CD8-positive, alpha-beta memory T cell (primary cell): Measurements from ENCODE around the gene AFAP1L1. TPM values are rescaled to one million over a fixed set of nuclear protein-coding genes. Genes with fewer than 3 reads are reported as not detected.

Source experiments
- CTCF ChIA-PET: fragments of 350-600 bp; sonication (Branson Sonifier 250); formaldehyde crosslinking; loops from one replicate; lab custom pipeline; 2021; ENCODE audit warnings: antibody characterized with exemption; lab: Charles Lee
- POLR2A ChIA-PET: fragments of 350-600 bp; sonication (Branson Sonifier 250); formaldehyde crosslinking; loops from one replicate; lab custom pipeline; 2021; ENCODE audit warnings: antibody characterized with exemption; lab: Charles Lee
- DNase-seq, 5 donors: peaks; one replicate each; pipeline versions ENCODE4 v3.0.0 to v3.0.0-alpha.2; 2020 to 2022; ENCODE audit warnings: mixed read lengths in 1 of 5
- H3K27ac ChIP-seq: one replicate; pipeline ENCODE4 v1.7.0; 2013; ENCODE audit warnings: low read depth, mild to moderate bottlenecking, low read length, moderate library complexity
- H3K27me3 ChIP-seq: 2 replicates; pipeline ENCODE4 v1.7.0; 2013; ENCODE audit warnings: low read length, mild to moderate bottlenecking; ENCODE audit not compliant: insufficient read depth, poor library complexity, severe bottlenecking
- H3K36me3 ChIP-seq: 2 replicates; pipeline ENCODE4 v1.7.0; 2013; ENCODE audit warnings: mild to moderate bottlenecking, low read length, moderate library complexity; ENCODE audit not compliant: insufficient read depth
- H3K4me1 ChIP-seq: 2 replicates; pipeline ENCODE4 v1.7.0; 2013; ENCODE audit warnings: mild to moderate bottlenecking, low read length, moderate library complexity; ENCODE audit not compliant: insufficient read depth
- H3K4me3 ChIP-seq: 2 replicates; pipeline ENCODE4 v1.7.0; 2013; ENCODE audit warnings: mild to moderate bottlenecking, low read length
- H3K9me3 ChIP-seq: 2 replicates; pipeline ENCODE4 v1.7.0; 2013; ENCODE audit warnings: mild to moderate bottlenecking, low read length
- H3K27ac Mint-ChIP-seq, 8 donors: one replicate each; pipeline ENCODE4 v1.8.0; 2020 to 2021; ENCODE audit warnings: mixed read lengths in 8 of 8, mild to moderate bottlenecking in 6 of 8, inconsistent platforms in 3 of 8, moderate library complexity in 3 of 8
- H3K27me3 Mint-ChIP-seq, 2 donors: one replicate each; pipeline ENCODE4 v1.8.0; 2020 to 2021; ENCODE audit warnings: mixed read lengths in 2 of 2, mild to moderate bottlenecking in 1 of 2, moderate library complexity in 1 of 2
- H3K36me3 Mint-ChIP-seq, 3 donors: one replicate each; pipeline ENCODE4 v1.8.0; 2020 to 2021; ENCODE audit warnings: mixed read lengths in 3 of 3, inconsistent platforms in 1 of 3, mild to moderate bottlenecking in 1 of 3
- H3K4me1 Mint-ChIP-seq, 3 donors: one replicate each; pipeline ENCODE4 v1.8.0; 2020 to 2021; ENCODE audit warnings: mixed read lengths in 3 of 3, inconsistent platforms in 1 of 3, mild to moderate bottlenecking in 1 of 3
- H3K4me3 Mint-ChIP-seq, 7 donors: one replicate each; pipeline ENCODE4 v1.8.0; 2020 to 2021; ENCODE audit warnings: mixed read lengths in 7 of 7, mild to moderate bottlenecking in 6 of 7, moderate library complexity in 4 of 7, inconsistent platforms in 2 of 7
- H3K9me3 Mint-ChIP-seq, 5 donors: one replicate each; pipeline ENCODE4 v1.8.0; 2020 to 2022; ENCODE audit warnings: mixed read lengths in 5 of 5, mild to moderate bottlenecking in 3 of 5, moderate library complexity in 2 of 5, inconsistent platforms in 1 of 5
- polyA plus RNA-seq: library from polyadenylated mRNA; unstranded; fragments of 300-500 nt; fragmentation: Illumina TruSeq; gene quantifications from one replicate; pipeline ENCODE4 v1.2.3, GENCODE V29; 2021
- total RNA-seq, 2 experiments: library from RNA; stranded (reverse); gene quantifications; one replicate each; pipeline ENCODE4 v1.2.3, GENCODE V29; 2021

The AFAP1L1 gene
- total and polyA plus RNA-seq, 3 experiments from 2014 or later = 0.18 TPM; not detected in 2

- no peak overlapping the region for H3K4me3 Mint-ChIP-seq
- H3K27ac ChIP-seq = no peak overlapping the region
- no peaks in the 10 kb centered on the region for H3K36me3 ChIP-seq
- DNase-seq = no peak
- no peaks in the 10 kb centered on the region for H3K4me1 Mint-ChIP-seq
- H3K27me3 Mint-ChIP-seq = peaks cover 1 to 14% of the 10 kb centered on the region in 2 donors
- no peaks in the 10 kb centered on the region for H3K27me3 ChIP-seq
- H3K27ac Mint-ChIP-seq = no peak overlapping the region
- no peaks in the 10 kb centered on the region for H3K36me3 Mint-ChIP-seq
- no peak overlapping the region for H3K4me3 ChIP-seq
- no peaks in the 10 kb centered on the region for H3K9me3 Mint-ChIP-seq
- H3K4me1 ChIP-seq = peaks cover 3% of the 10 kb centered on the region
- CTCF ChIA-PET = interaction anchor here (15.5 kb wide), 1 partner anchor 59 kb away, joined by 221 read pairs; the partner anchor contains the start of gene IL17B
- no peaks in the 10 kb centered on the region for H3K9me3 ChIP-seq
- POLR2A ChIA-PET = no interaction called here
These were observed 41.6 kb downstream of the AFAP1L1 start for GRCh38 chr5:149313151-149313841.

- Mint-ChIP-seq H3K36me3 (no peaks in the 10 kb centered on the region), H3K27ac (no peak overlapping the region), H3K4me3 (no peak overlapping the region), H3K27me3 (peaks cover 1 to 11% of the 10 kb centered on the region in 2 donors), H3K4me1 (no peaks in the 10 kb centered on the region), H3K9me3 (no peaks in the 10 kb centered on the region)
- peaks cover 3% of the 10 kb centered on the region for H3K4me1 ChIP-seq
- no peak overlapping the region for H3K4me3 ChIP-seq
- no peak overlapping the region for H3K27ac ChIP-seq
- no peaks in the 10 kb centered on the region for H3K36me3 ChIP-seq
- POLR2A ChIA-PET = no interaction called here
- DNase-seq = no peak
- no peaks in the 10 kb centered on the region for H3K9me3 ChIP-seq
- CTCF ChIA-PET = interaction anchor here (1.0 to 15.5 kb wide), 5 partner anchors 15 to 118 kb away, joined by 3 to 221 read pairs (median 4); partner anchors contain the start of gene IL17B
- H3K27me3 ChIP-seq = no peaks in the 10 kb centered on the region
These were observed 43.0 kb downstream of the AFAP1L1 start for GRCh38 chr5:149314571-149315111.

GRCh38 chr5:149315753-149316152 lies 44.1 kb downstream of the AFAP1L1 start:
- Histone ChIP-seq H3K4me3 (no peak overlapping the region), H3K27me3 (no peaks in the 10 kb centered on the region), H3K36me3 (no peaks in the 10 kb centered on the region), H3K4me1 (peaks cover 3% of the 10 kb centered on the region), H3K9me3 (no peaks in the 10 kb centered on the region), H3K27ac (no peak overlapping the region)
- POLR2A ChIA-PET = no interaction called here
- Mint-ChIP-seq H3K27ac (no peak overlapping the region), H3K4me3 (no peak overlapping the region), H3K27me3 (peaks cover 5 to 12% of the 10 kb centered on the region in 2 donors), H3K4me1 (no peaks in the 10 kb centered on the region), H3K9me3 (no peaks in the 10 kb centered on the region), H3K36me3 (no peaks in the 10 kb centered on the region)
- DNase-seq = no peak
- CTCF ChIA-PET = interaction anchor here (1.1 to 15.5 kb wide), 5 partner anchors 13 to 117 kb away, joined by 3 to 221 read pairs (median 4); partner anchors contain the start of gene IL17B

GRCh38 chr5:149317281-149318048 lies 45.8 kb downstream of the AFAP1L1 start:
- H3K27ac Mint-ChIP-seq = no peak overlapping the region
- H3K4me1 Mint-ChIP-seq = no peaks in the 10 kb centered on the region
- H3K27me3 ChIP-seq = no peaks in the 10 kb centered on the region
- ChIA-PET CTCF (interaction anchor here (0.7 to 15.5 kb wide), 20 partner anchors 9 to 247 kb away, joined by 3 to 221 read pairs (median 5); partner anchors contain the start of genes GRPEL2, IL17B and PCYOX1L), POLR2A (no interaction called here)
- H3K4me3 ChIP-seq = no peak overlapping the region
- no peaks in the 10 kb centered on the region for H3K36me3 Mint-ChIP-seq
- H3K27me3 Mint-ChIP-seq = peaks cover 4 to 5% of the 10 kb centered on the region in 2 donors
- H3K9me3 Mint-ChIP-seq = no peaks in the 10 kb centered on the region
- H3K4me3 Mint-ChIP-seq = no peak overlapping the region
- no peaks in the 10 kb centered on the region for H3K9me3 ChIP-seq
- peak in 4 of 5 donors; percentile 13 to 52 (median 24) for DNase-seq
- H3K4me1 ChIP-seq = peaks cover 3% of the 10 kb centered on the region
- H3K36me3 ChIP-seq = no peaks in the 10 kb centered on the region
- no peak overlapping the region for H3K27ac ChIP-seq

GRCh38 chr5:149319174-149319573 lies 47.5 kb downstream of the AFAP1L1 start:
- CTCF ChIA-PET = interaction anchor here (0.9 to 15.5 kb wide), 4 partner anchors 39 to 245 kb away, joined by 3 to 221 read pairs (median 5); partner anchors contain the start of genes IL17B and PCYOX1L
- POLR2A ChIA-PET = no interaction called here
- H3K36me3 Mint-ChIP-seq = no peaks in the 10 kb centered on the region

GRCh38 chr5:149320791-149321330 lies 49.2 kb downstream of the AFAP1L1 start:
- Mint-ChIP-seq H3K27me3 (peaks cover 4% of the 10 kb centered on the region in 2 donors), H3K27ac (no peak overlapping the region), H3K4me1 (no peaks in the 10 kb centered on the region), H3K4me3 (no peak overlapping the region), H3K36me3 (no peaks in the 10 kb centered on the region), H3K9me3 (no peaks in the 10 kb centered on the region)
- ChIA-PET CTCF (interaction anchor here (1.0 to 15.5 kb wide), 4 partner anchors 32 to 62 kb away, joined by 3 to 221 read pairs (median 4); partner anchors contain the start of genes IL17B and PCYOX1L), POLR2A (interaction anchor here (1.1 kb wide), 1 partner anchor 111 kb away, joined by 3 read pairs; no protein-coding TSS in a partner anchor)
- Histone ChIP-seq H3K36me3 (no peaks in the 10 kb centered on the region), H3K27me3 (no peaks in the 10 kb centered on the region), H3K9me3 (no peaks in the 10 kb centered on the region), H3K4me3 (no peak overlapping the region), H3K27ac (peak overlapping the region; percentile 33), H3K4me1 (peaks cover 3% of the 10 kb centered on the region)
- no peak for DNase-seq

More at GRCh38 chr5:149319174-149319573, 47.5 kb downstream of the AFAP1L1 start:
- DNase-seq = no peak
- Histone ChIP-seq H3K27me3 (no peaks in the 10 kb centered on the region), H3K9me3 (no peaks in the 10 kb centered on the region), H3K4me1 (peaks cover 3% of the 10 kb centered on the region), H3K27ac (no peak overlapping the region), H3K36me3 (no peaks in the 10 kb centered on the region), H3K4me3 (no peak overlapping the region)
- H3K9me3 Mint-ChIP-seq = no peaks in the 10 kb centered on the region
- no peaks in the 10 kb centered on the region for H3K4me1 Mint-ChIP-seq
- H3K27ac Mint-ChIP-seq = no peak overlapping the region
- H3K4me3 Mint-ChIP-seq = no peak overlapping the region
- H3K27me3 Mint-ChIP-seq = peaks cover 4 to 5% of the 10 kb centered on the region in 2 donors

- H3K27me3 ChIP-seq = no peaks in the 10 kb centered on the region
- ChIA-PET CTCF (interaction anchor here (15.5 kb wide), 1 partner anchor 50 kb away, joined by 221 read pairs; the partner anchor contains the start of gene IL17B), POLR2A (no interaction called here)
- peaks cover 4% of the 10 kb centered on the region in 2 donors for H3K27me3 Mint-ChIP-seq
- no peaks in the 10 kb centered on the region for H3K9me3 ChIP-seq
- peaks cover under 1% of the 10 kb centered on the region for H3K4me1 ChIP-seq
- no peak overlapping the region for H3K27ac ChIP-seq
- H3K4me3 ChIP-seq = no peak overlapping the region
- H3K36me3 ChIP-seq = no peaks in the 10 kb centered on the region
- peaks cover 0 to 3% (median 0%) of the 10 kb centered on the region in 5 donors for H3K9me3 Mint-ChIP-seq
- H3K27ac Mint-ChIP-seq = no peak overlapping the region
- H3K36me3 Mint-ChIP-seq = no peaks in the 10 kb centered on the region
- H3K4me3 Mint-ChIP-seq = no peak overlapping the region
- H3K4me1 Mint-ChIP-seq = no peaks in the 10 kb centered on the region
- DNase-seq = no peak
These were observed 50.9 kb downstream of the AFAP1L1 start for GRCh38 chr5:149322518-149322917.
